Heart right ventricle (tissue), 16 donors: ENCODE measurements around the gene TRABD2B. TPM values are rescaled to one million over a fixed set of nuclear protein-coding genes. Genes with fewer than 3 reads are reported as not detected.

ENCODE experiments used
- ATAC-seq, 8 donors: fragments of 200-7000 bp; cut with Tn5 transposase; one replicate each; pipeline ENCODE4 v1.9.1; 2020; ENCODE audit warnings: mild to moderate bottlenecking in 8 of 8, moderate library complexity in 8 of 8, moderate number of reproducible peaks in 1 of 8
- DNase-seq, 2 donors: peaks; one replicate each; pipeline ENCODE4 v3.0.0-alpha.2; 2020
- H3K27ac ChIP-seq, 10 donors: fragments of 200-600 bp; sonication (generic) in 2 of 10; one replicate each; pipeline versions ENCODE4 v1.5.0 to v1.8.0; 2020 to 2022; ENCODE audit warnings: mild to moderate bottlenecking in 3 of 10
- H3K27me3 ChIP-seq, 7 donors: fragments of 200-600 bp; one replicate each; pipeline ENCODE4 v1.8.0; 2021 to 2022; ENCODE audit warnings: mild to moderate bottlenecking in 2 of 7
- H3K36me3 ChIP-seq, 9 donors: fragments of 200-600 bp; sonication (generic) in 1 of 9; one replicate each; pipeline versions ENCODE4 v1.5.0 to v1.8.0; 2020 to 2022; ENCODE audit warnings: mild to moderate bottlenecking in 2 of 9
- H3K4me1 ChIP-seq, 9 donors: fragments of 200-600 bp; sonication (generic) in 1 of 9; one replicate each; pipeline versions ENCODE4 v1.5.0 to v1.8.0; 2020 to 2022; ENCODE audit warnings: mild to moderate bottlenecking in 4 of 9
- H3K4me3 ChIP-seq, 10 donors: fragments of 200-600 bp; sonication (generic) in 2 of 10; one replicate each; pipeline versions ENCODE4 v1.5.0 to v1.8.0; 2020 to 2022; ENCODE audit warnings: mild to moderate bottlenecking in 7 of 10, moderate library complexity in 2 of 10
- H3K9me3 ChIP-seq, 11 donors: fragments of 200-600 bp in 10 of 11; sonication (generic) in 2 of 11; one replicate each; pipeline versions ENCODE4 v1.5.0 to v1.8.0; 2013 to 2022; ENCODE audit warnings: mild to moderate bottlenecking in 2 of 11, control low read depth in 1 of 11, moderate library complexity in 1 of 11
- CTCF ChIP-seq, 9 donors: fragments of 200-600 bp; sonication (generic) in 2 of 9; IDR thresholded peaks; one replicate each; pipeline versions ENCODE4 v1.5.0 to v1.8.0; 2021 to 2022; ENCODE audit warnings: antibody characterized with exemption in 9 of 9, mild to moderate bottlenecking in 5 of 9, moderate library complexity in 1 of 9
- WGBS, 2 donors: extraction: QIAGEN DNeasy Blood & Tissue Kit; methylation state at CpG; one replicate each; pipeline ENCODE4 v1.1.7; 2013; ENCODE audit warnings: inconsistent platforms in 1 of 2; 5-methylcytosine and 5-hydroxymethylcytosine counted together
- intact Hi-C, 10 donors: fragments of 100-400 bp; cut with DNase I; formaldehyde crosslinking; loops; one replicate each; pipeline versions ENCODE4 v1.11.1 to v1.14.2; 2022
- polyA plus RNA-seq, 2 donors: library from polyadenylated mRNA; stranded (reverse); fragments of 200-250 nt; gene quantifications; one replicate each; pipeline ENCODE4 v1.2.3, GENCODE V29; 2013
- total RNA-seq, 10 donors: library from RNA; stranded (reverse); fragmentation: NEBNext Ultra II Directional in 3 of 10; extraction: Animal tissue kit (Norgen Biotek cat#: 25700) in 3 of 10; gene quantifications; one replicate each; pipeline versions ENCODE4 v1.2.1 to v1.2.4, GENCODE V29; 2021 to 2023
- donor health status: Arrhythmogenic right ventricular cardiomyopathy.
- donor health status: ischemic (EF 13 %, LVEDD 7.1; RV severe dilation, severe dysfunction).
- donor health status: healthy with polysubstance abuse.
- donor health status: DM: no; HTN: yes; CAD: no.
- donor health status: DM: no; HTN: no; CAD: no.
- donor health status: ischemic (EF 25% LVEDD 6.9; RV normal size, moderate dysfunction).
- donor health status: ischemic (EF 25% LVEDD 5.7; RV mildly dilated, moderate dysfunction).
- donor health status: healthy.
- donor health status: DM: yes; HTN: yes; CAD: no.
- donor health status: Ischemic cardiomyopathy.
- donor health status: ischemic (EF 35%, LVEDD 5.7; RV mildly dilated, moderate dysfunction).
- donor health status: nonischemic (EF 11% LVEDD 7.7; RV severe dilation, severe dysfunction).
- donor health status: DM: yes; HTN: yes; CAD: no.
- donor health status: PGD.
- donor health status: ischemic (EF 29% LVEDD 5.4; RV normal size, mild dysfunction).
- donor health status: nonischemic (EF 23%, LVEDD 6.1; RV moderate dilation, normal function).

Gene TRABD2B
- total and polyA plus RNA-seq, 12 donors, result 0.21 to 1.1 (median 0.53) TPM

DNA sequence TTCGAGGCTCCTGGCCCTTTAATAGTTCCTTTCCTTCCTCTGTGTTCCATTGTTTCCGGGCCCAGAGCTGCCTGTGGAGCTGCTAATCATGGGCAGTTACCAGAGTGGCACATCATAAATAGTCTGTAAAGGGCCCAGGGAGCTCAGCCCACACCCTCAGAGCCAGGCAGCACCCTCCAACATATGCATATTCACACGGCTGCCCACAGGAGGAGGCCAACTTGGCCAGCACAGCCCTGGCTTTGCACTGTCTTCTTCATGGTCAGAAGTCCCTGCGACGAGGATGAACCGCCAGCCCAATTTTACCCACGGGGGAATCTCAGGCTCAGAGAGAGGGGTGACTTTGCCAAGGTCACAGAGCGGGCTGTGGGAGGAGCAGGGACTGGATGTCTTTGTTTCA lies 172.5 kb downstream of the TRABD2B start:
- Histone ChIP-seq H3K27ac (no peak overlapping the region), H3K36me3 (no peaks in the 10 kb centered on the region), H3K27me3 (peaks cover 0 to 5% (median 0%) of the 10 kb centered on the region in 7 donors), H3K4me1 (peaks cover 0 to 17% (median 0%) of the 10 kb centered on the region in 9 donors), H3K9me3 (no peaks in the 10 kb centered on the region), H3K4me3 (no peak overlapping the region)
- intact Hi-C loops, result no loop called here
- ATAC-seq, result no peak
- 69 to 76% methylated on average over 8 of the region's 8 CpGs for WGBS, 2 donors
- no peak for DNase-seq
- TF ChIP-seq CTCF (IDR thresholded peaks at IDR 0.05), result no peak

DNA sequence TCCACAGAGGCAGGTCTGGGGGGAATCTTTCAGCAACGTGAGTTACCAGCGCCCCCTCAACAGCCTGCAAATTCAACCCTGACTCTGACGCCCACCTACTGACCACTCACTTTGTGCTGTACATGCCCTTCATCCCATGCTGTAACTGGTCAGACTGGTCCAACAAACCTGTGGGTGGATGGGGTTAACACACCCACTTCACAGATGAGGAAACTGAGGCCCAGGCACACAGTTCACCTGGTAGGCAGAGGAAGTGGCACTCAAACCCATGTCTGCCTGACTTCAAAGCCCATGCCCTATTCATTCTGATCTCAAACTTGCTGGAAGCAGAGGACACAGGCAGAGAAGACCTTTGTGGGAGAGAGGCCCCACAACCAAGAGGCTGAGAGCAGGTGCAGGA lies 172.9 kb downstream of the TRABD2B start:
- intact Hi-C loops, result no loop called here
- TF ChIP-seq CTCF (IDR thresholded peaks at IDR 0.05), result no peak
- no peak overlapping the region for H3K27ac ChIP-seq
- no peak for DNase-seq
- H3K27me3 ChIP-seq, result peaks cover 0 to 3% (median 0%) of the 10 kb centered on the region in 7 donors
- no peak for ATAC-seq
- WGBS, 2 donors, result 92 to 93% methylated on average over 3 of the region's 3 CpGs
- no peak overlapping the region for H3K4me3 ChIP-seq
- no peaks in the 10 kb centered on the region for H3K36me3 ChIP-seq
- peaks cover 0 to 15% (median 0%) of the 10 kb centered on the region in 9 donors for H3K4me1 ChIP-seq
- no peaks in the 10 kb centered on the region for H3K9me3 ChIP-seq

DNA sequence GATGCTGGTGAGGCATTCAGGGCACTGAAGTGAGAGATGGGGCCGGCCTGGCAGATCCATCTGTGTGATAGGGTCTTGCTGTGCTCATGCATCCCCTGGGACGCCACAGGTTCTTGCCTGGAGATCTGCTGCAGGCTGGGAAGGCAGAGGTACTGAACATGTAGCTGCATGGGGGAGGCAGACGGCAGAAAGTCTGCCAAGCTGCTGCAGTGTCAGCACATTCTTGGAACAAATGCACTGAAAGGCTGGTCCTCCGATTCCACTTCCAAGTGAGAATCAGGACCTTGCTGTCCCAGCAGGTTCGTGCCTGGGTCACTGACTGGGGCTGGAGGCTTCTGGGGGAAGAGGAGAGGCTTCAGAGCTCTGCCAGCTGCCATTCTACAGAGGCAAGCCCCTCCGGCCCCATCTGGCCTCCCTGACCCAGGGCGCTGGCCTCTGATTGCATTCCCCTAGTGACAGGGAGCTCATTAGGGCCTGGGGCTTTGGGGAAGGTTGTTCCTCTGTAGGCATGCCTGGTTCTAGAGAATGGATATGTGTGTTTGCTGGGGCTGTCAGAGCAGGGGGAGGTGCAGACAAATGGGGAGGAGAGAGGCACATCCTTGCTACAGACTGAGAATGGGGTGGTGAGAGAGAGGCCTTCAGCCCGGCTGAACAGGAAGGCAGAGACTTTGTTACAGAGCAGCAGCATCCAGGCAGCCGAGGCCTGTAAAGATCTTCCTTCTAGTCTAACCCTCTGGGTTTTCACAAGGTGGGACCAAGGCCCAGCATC lies 174.0 kb downstream of the TRABD2B start:
- no peak for DNase-seq
- 73 to 75% methylated on average over 9 of the region's 9 CpGs for WGBS, 2 donors
- intact Hi-C loops, result no loop called here
- no peak for ATAC-seq
- Histone ChIP-seq H3K4me3 (no peak overlapping the region), H3K4me1 (peaks cover 0 to 15% (median 0%) of the 10 kb centered on the region in 9 donors), H3K27ac (no peak overlapping the region), H3K27me3 (no peaks in the 10 kb centered on the region), H3K9me3 (no peaks in the 10 kb centered on the region), H3K36me3 (no peaks in the 10 kb centered on the region)
- TF ChIP-seq CTCF (IDR thresholded peaks at IDR 0.05), result no peak

GRCh38 chr1:47821760-47822159 lies 175.4 kb downstream of the TRABD2B start:
- WGBS, 2 donors, result 80 to 88% methylated on average over 5 of the region's 5 CpGs
- Histone ChIP-seq H3K9me3 (no peaks in the 10 kb centered on the region), H3K4me1 (peaks cover 0 to 9% (median 0%) of the 10 kb centered on the region in 9 donors), H3K27me3 (no peaks in the 10 kb centered on the region), H3K4me3 (no peak overlapping the region), H3K27ac (no peak overlapping the region), H3K36me3 (no peaks in the 10 kb centered on the region)
- ATAC-seq (no peak), DNase-seq (no peak)
- TF ChIP-seq CTCF (IDR thresholded peaks at IDR 0.05), result no peak
- intact Hi-C loops, result no loop called here
